Measurements from ENCODE around the gene TMEM134. TPM values are rescaled to one million over a fixed set of nuclear protein-coding genes. Genes with fewer than 3 reads are reported as not detected.
"Not testable (repeated sequence)": the region's sequence is repeated elsewhere in the genome, so short reads cannot be mapped to it uniquely, and the experiment has no call there.

The TMEM134 gene
- total RNA-seq, 5 donors from 2014 or later (not counting 1 experiment from before 2014, with no cell fraction given) = 59.9 to 113 (median 106) TPM

GRCh38 chr11:67477344-67478050 is 8.4 kb upstream of the TMEM134 start:
- not testable (repeated sequence) for H3K27ac ChIP-seq (ENCODE audit: low read length); H3K36me3 ChIP-seq (ENCODE audit: control insufficient read depth in 2 of 2, extremely low read depth in 1 of 2, insufficient read depth in 1 of 2, low read length in 1 of 2); H3K27ac Mint-ChIP-seq; H3K9me3 Mint-ChIP-seq; H3K36me3 Mint-ChIP-seq; ATAC-seq (replicated peaks in 1 of 4); DNase-seq; H3K4me1 Mint-ChIP-seq; H3K9me3 ChIP-seq; H3K4me3 Mint-ChIP-seq; H3K4me3 ChIP-seq (ENCODE audit: control insufficient read depth in 1 of 2, extremely low read depth in 1 of 2, low read length in 1 of 2); H3K27me3 Mint-ChIP-seq; H3K27me3 ChIP-seq (replicated peaks in 1 of 2; ENCODE audit: control insufficient read depth in 2 of 2, extremely low read depth in 1 of 2, insufficient read depth in 2 of 2, low read length in 1 of 2)
- peaks cover 0 to 10% of the 10 kb centered on the region in 2 experiments for H3K4me1 ChIP-seq (ENCODE audit: control insufficient read depth in 1 of 2, extremely low read depth in 1 of 2, insufficient read depth in 2 of 2, low read length in 2 of 2)
- WGBS (ENCODE audit: insufficient coverage) = no CpG with 5 or more reads among the region's 16 CpGs
- ChIA-PET POLR2A (interaction anchor here in 1 of 2 donors (0.6 kb wide), 1 partner anchor 66 kb away, joined by 11 read pairs; no protein-coding TSS in a partner anchor), CTCF (interaction anchor here in 1 of 2 donors (0.7 kb wide), 1 partner anchor 48 kb away, joined by 8 read pairs; no protein-coding TSS in a partner anchor)

DNA sequence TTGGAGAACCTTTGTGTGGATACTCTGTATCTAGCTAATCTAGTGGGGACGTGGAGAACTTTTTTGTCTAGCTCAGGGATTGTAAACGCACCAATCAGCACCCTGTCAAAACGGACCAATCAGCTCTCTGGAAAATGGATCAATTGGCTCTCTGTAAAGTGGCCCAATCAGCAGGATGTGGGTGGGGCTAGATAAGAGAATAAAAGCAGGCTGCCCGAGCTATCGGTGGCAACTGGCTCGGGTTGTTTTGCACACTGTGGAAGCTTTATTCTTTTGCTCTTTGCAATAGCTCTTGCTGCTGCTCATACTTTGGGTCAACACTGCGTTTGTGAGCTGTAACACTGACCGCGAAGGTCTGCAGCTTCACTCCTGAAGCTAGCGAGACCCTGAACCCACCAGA is 7.6 kb upstream of the TMEM134 start:
- H3K4me1 Mint-ChIP-seq = not testable (repeated sequence)

DNA sequence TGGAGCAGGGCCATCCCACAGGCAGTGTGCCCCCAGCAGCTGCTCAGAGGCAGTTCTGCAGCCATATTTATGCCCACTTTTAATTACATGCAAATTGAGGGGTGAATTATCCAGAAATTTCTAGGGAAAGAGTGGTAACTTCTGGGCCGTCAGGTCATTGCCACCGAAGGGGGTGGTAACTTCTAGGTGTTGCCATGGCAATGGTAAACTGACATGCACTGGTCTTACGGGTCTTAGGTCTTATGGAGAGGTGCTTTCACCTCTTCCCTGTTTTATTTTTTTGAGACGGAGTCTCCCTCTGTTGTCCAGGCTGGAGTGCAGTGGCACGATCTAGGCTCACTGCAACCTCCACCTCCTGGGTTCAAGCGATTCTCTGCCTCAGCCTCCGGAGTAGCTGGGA is 3.8 kb upstream of the TMEM134 start:
- Histone ChIP-seq H3K4me1 (ENCODE audit: control insufficient read depth in 1 of 2, extremely low read depth in 1 of 2, insufficient read depth in 2 of 2, low read length in 2 of 2) (peaks cover 6 to 17% of the 10 kb centered on the region in 2 experiments), H3K9me3 (no peaks in the 10 kb centered on the region), H3K36me3 (ENCODE audit: control insufficient read depth in 2 of 2, extremely low read depth in 1 of 2, insufficient read depth in 1 of 2, low read length in 1 of 2) (no peaks in the 10 kb centered on the region), H3K27me3 (replicated peaks in 1 of 2; ENCODE audit: control insufficient read depth in 2 of 2, extremely low read depth in 1 of 2, insufficient read depth in 2 of 2, low read length in 1 of 2) (no peaks in the 10 kb centered on the region), H3K4me3 (ENCODE audit: control insufficient read depth in 1 of 2, extremely low read depth in 1 of 2, low read length in 1 of 2) (no peak overlapping the region), H3K27ac (ENCODE audit: low read length) (no peak overlapping the region)
- Mint-ChIP-seq H3K4me1 (peaks cover 8 to 14% (median 9%) of the 10 kb centered on the region in 3 donors), H3K27ac (no peak overlapping the region), H3K27me3 (no peaks in the 10 kb centered on the region), H3K36me3 (no peaks in the 10 kb centered on the region), H3K4me3 (no peak overlapping the region), H3K9me3 (no peaks in the 10 kb centered on the region)
- ATAC-seq (replicated peaks in 1 of 4) (no peak), DNase-seq (no peak)
- ChIA-PET POLR2A (no interaction called here), CTCF (no interaction called here)
- 88% methylated on average over 4 of the region's 7 CpGs for WGBS (ENCODE audit: insufficient coverage)

More for the DNA sequence above, 7.6 kb upstream of the TMEM134 start:
- H3K4me3 ChIP-seq (ENCODE audit: control insufficient read depth in 1 of 2, extremely low read depth in 1 of 2, low read length in 1 of 2); ATAC-seq (replicated peaks in 1 of 4); H3K4me1 ChIP-seq (ENCODE audit: control insufficient read depth in 1 of 2, extremely low read depth in 1 of 2, insufficient read depth in 2 of 2, low read length in 2 of 2); H3K9me3 ChIP-seq; H3K27me3 Mint-ChIP-seq; H3K36me3 Mint-ChIP-seq; H3K4me3 Mint-ChIP-seq; H3K27ac ChIP-seq (ENCODE audit: low read length); H3K27me3 ChIP-seq (replicated peaks in 1 of 2; ENCODE audit: control insufficient read depth in 2 of 2, extremely low read depth in 1 of 2, insufficient read depth in 2 of 2, low read length in 1 of 2); DNase-seq; H3K36me3 ChIP-seq (ENCODE audit: control insufficient read depth in 2 of 2, extremely low read depth in 1 of 2, insufficient read depth in 1 of 2, low read length in 1 of 2); CTCF ChIA-PET; H3K27ac Mint-ChIP-seq; H3K9me3 Mint-ChIP-seq; POLR2A ChIA-PET: not testable (repeated sequence)
- WGBS (ENCODE audit: insufficient coverage) = 87% methylated on average over 10 of the region's 10 CpGs

GRCh38 chr11:67470337-67471002 is 1.4 kb upstream of the TMEM134 start:
- peaks cover 24 to 32% (median 26%) of the 10 kb centered on the region in 3 donors for H3K4me1 Mint-ChIP-seq
- ChIA-PET CTCF (no interaction called here), POLR2A (no interaction called here)
- WGBS (ENCODE audit: insufficient coverage) = 89% methylated on average over 5 of the region's 8 CpGs
- Histone ChIP-seq H3K36me3 (ENCODE audit: control insufficient read depth in 2 of 2, extremely low read depth in 1 of 2, insufficient read depth in 1 of 2, low read length in 1 of 2) (peaks cover 4 to 7% of the 10 kb centered on the region in 2 donors), H3K9me3 (no peaks in the 10 kb centered on the region), H3K4me1 (ENCODE audit: control insufficient read depth in 1 of 2, extremely low read depth in 1 of 2, insufficient read depth in 2 of 2, low read length in 2 of 2) (peaks cover 8 to 42% of the 10 kb centered on the region in 2 experiments), H3K27ac (ENCODE audit: low read length) (no peak overlapping the region), H3K27me3 (replicated peaks in 1 of 2; ENCODE audit: control insufficient read depth in 2 of 2, extremely low read depth in 1 of 2, insufficient read depth in 2 of 2, low read length in 1 of 2) (no peaks in the 10 kb centered on the region), H3K4me3 (ENCODE audit: control insufficient read depth in 1 of 2, extremely low read depth in 1 of 2, low read length in 1 of 2) (no peak overlapping the region)
- no peaks in the 10 kb centered on the region for H3K9me3 Mint-ChIP-seq
- H3K4me3 Mint-ChIP-seq = peak overlapping the region; percentile 17 to 88 (median 74)
- no peak for ATAC-seq (replicated peaks in 1 of 4)
- no peaks in the 10 kb centered on the region for H3K27me3 Mint-ChIP-seq
- DNase-seq = no peak
- no peaks in the 10 kb centered on the region for H3K36me3 Mint-ChIP-seq
- H3K27ac Mint-ChIP-seq = peak overlapping the region in 1 of 2 donors; percentile 91

- H3K9me3 ChIP-seq = no peaks in the 10 kb centered on the region
- POLR2A ChIA-PET = no interaction called here
- H3K27me3 ChIP-seq (replicated peaks in 1 of 2; ENCODE audit: control insufficient read depth in 2 of 2, extremely low read depth in 1 of 2, insufficient read depth in 2 of 2, low read length in 1 of 2) = no peaks in the 10 kb centered on the region
- peaks cover 4 to 7% of the 10 kb centered on the region in 2 donors for H3K36me3 ChIP-seq (ENCODE audit: control insufficient read depth in 2 of 2, extremely low read depth in 1 of 2, insufficient read depth in 1 of 2, low read length in 1 of 2)
- Mint-ChIP-seq H3K36me3 (no peaks in the 10 kb centered on the region), H3K4me3 (peak overlapping the region; percentile 74 to 88 (median 87)), H3K27me3 (no peaks in the 10 kb centered on the region), H3K4me1 (peaks cover 29 to 40% (median 31%) of the 10 kb centered on the region in 3 donors), H3K9me3 (no peaks in the 10 kb centered on the region), H3K27ac (peak overlapping the region; percentile 85 to 91)
- CTCF ChIA-PET = interaction anchor here in 1 of 2 donors (0.7 kb wide), 1 partner anchor 85 kb away, joined by 4 read pairs; no protein-coding TSS in a partner anchor
- peak overlapping the region; percentile 67 for H3K27ac ChIP-seq (ENCODE audit: low read length)
- peak overlapping the region; percentile 56 to 72 for H3K4me3 ChIP-seq (ENCODE audit: control insufficient read depth in 1 of 2, extremely low read depth in 1 of 2, low read length in 1 of 2)
- H3K4me1 ChIP-seq (ENCODE audit: control insufficient read depth in 1 of 2, extremely low read depth in 1 of 2, insufficient read depth in 2 of 2, low read length in 2 of 2) = peaks cover 8 to 50% of the 10 kb centered on the region in 2 experiments
- ATAC-seq (replicated peaks in 1 of 4) (no peak), DNase-seq (no peak)
- 20% methylated on average over 9 of the region's 9 CpGs for WGBS (ENCODE audit: insufficient coverage)
These were observed 409 bp upstream of the TMEM134 start for GRCh38 chr11:67469508-67469811.

- POLR2A ChIA-PET = interaction anchor here (0.6 to 1.3 kb wide), 3 partner anchors 28 to 145 kb away, joined by 3 to 4 read pairs (median 3); no protein-coding TSS in a partner anchor
- ATAC-seq (replicated peaks in 1 of 4) = peak in 2 of 4 experiments; percentile 4 to 6
- peak overlapping the region; percentile 89 to 93 for H3K27ac Mint-ChIP-seq
These were observed 644 bp downstream of the TMEM134 start for GRCh38 chr11:67468456-67468758.

More at GRCh38 chr11:67468456-67468758, 644 bp downstream of the TMEM134 start:
- H3K27me3 ChIP-seq (replicated peaks in 1 of 2; ENCODE audit: control insufficient read depth in 2 of 2, extremely low read depth in 1 of 2, insufficient read depth in 2 of 2, low read length in 1 of 2) = no peaks in the 10 kb centered on the region
- CTCF ChIA-PET = interaction anchor here in 1 of 2 donors (0.5 to 1.5 kb wide), 3 partner anchors 13 to 67 kb away, joined by 3 to 10 read pairs (median 7); partner anchors contain the start of genes PPP1CA and PTPRCAP
- peak in 2 of 35 experiments; percentile 16 to 34 for DNase-seq
- peak overlapping the region; percentile 83 to 88 (median 87) for H3K4me3 Mint-ChIP-seq
- H3K27me3 Mint-ChIP-seq = no peaks in the 10 kb centered on the region
- peak overlapping the region; percentile 56 for H3K27ac ChIP-seq (ENCODE audit: low read length)
- peak overlapping the region; percentile 80 to 84 for H3K4me3 ChIP-seq (ENCODE audit: control insufficient read depth in 1 of 2, extremely low read depth in 1 of 2, low read length in 1 of 2)
- no peaks in the 10 kb centered on the region for H3K9me3 ChIP-seq
- H3K36me3 Mint-ChIP-seq = no peaks in the 10 kb centered on the region
- H3K4me1 Mint-ChIP-seq = peaks cover 32 to 44% (median 36%) of the 10 kb centered on the region in 3 donors
- peaks cover 11 to 61% of the 10 kb centered on the region in 2 experiments for H3K4me1 ChIP-seq (ENCODE audit: control insufficient read depth in 1 of 2, extremely low read depth in 1 of 2, insufficient read depth in 2 of 2, low read length in 2 of 2)
- no peaks in the 10 kb centered on the region for H3K9me3 Mint-ChIP-seq
- peaks cover 4 to 7% of the 10 kb centered on the region in 2 donors for H3K36me3 ChIP-seq (ENCODE audit: control insufficient read depth in 2 of 2, extremely low read depth in 1 of 2, insufficient read depth in 1 of 2, low read length in 1 of 2)
- 12% methylated on average over 6 of the region's 6 CpGs for WGBS (ENCODE audit: insufficient coverage)

All from T-cell (primary cell).